HG03432 (cell line): Measurements from ENCODE around the gene NUAK2.
"Not testable (repeated sequence)": the region's sequence is repeated elsewhere in the genome, so short reads cannot be mapped to it uniquely, and the experiment has no call there.

Experiments used
- ATAC-seq: cut with Tn5 transposase; IDR thresholded peaks from one replicate; pipeline ENCODE4 v1.9.1; 2021; ENCODE audit warnings: mild to moderate bottlenecking, moderate library complexity; ENCODE audit not compliant: unreplicated experiment

The NUAK2 gene

DNA sequence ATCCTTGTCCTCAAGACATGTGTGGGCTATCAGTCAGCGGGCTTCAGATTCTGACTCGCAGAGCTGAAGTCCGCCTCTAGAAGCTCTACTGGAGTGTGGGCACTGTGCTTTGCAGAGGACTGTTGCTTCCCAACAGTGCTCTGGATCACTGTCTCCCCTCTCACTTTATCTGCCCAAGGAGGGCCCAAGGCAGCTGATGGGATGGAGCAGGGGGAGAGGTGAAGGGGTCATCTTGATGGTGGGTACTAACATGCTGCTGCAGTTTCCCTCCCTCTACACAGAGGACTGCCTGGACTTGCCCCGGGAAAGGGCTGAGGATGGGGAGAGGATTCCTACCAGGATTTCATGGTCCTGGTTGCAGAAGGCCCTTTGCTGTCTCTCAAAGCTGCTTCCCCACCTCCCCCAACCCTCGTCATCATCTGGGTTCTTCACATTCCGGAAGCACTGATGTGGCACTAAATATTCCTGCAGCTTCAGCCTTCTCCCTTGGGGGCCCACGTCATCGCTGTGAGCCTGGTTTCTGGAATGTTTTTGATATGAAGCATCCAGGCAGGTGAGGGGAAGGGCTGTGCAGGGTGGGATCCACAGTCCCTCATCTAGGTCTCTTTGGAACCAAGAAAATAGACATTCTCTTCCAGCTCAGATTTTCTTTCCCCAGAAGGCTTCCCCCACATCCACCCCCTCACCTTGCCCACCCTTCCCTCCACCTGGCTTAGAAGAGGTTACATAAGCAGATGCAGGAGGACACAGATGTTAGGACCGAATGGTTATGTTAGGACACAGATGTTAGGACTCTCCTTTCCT is 23.2 kb downstream of the NUAK2 start:
- no peak for ATAC-seq

DNA sequence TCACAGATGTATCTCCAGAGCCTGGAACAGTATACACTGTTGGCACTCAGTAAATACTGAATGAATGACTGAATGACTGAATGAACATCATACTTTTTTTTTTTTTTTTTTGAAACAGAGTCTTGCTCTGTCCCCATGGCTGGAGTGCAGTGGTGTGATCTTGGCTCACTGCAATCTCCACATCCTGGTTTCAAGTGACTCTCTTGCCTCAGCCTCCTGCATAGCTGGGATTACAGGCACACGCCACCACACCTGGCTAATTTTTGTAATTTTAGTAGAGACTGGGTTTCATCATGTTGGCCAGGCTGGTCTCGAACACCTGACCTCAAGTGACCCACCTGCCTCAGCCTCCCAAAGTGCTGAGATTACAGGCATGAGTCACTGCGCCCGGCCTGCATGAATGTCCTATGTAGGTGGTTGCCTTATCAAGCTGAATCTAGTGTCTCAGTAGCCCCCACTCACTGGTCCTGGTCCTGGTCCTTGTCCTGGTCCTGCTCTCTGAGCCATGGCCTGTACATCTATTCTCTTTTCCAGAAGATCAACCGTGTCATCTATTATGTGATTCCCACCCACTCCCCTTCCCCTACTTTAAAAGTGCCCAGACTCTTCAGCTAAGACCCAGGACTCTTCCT is 23.9 kb downstream of the NUAK2 start:
- not testable (repeated sequence) for ATAC-seq

DNA sequence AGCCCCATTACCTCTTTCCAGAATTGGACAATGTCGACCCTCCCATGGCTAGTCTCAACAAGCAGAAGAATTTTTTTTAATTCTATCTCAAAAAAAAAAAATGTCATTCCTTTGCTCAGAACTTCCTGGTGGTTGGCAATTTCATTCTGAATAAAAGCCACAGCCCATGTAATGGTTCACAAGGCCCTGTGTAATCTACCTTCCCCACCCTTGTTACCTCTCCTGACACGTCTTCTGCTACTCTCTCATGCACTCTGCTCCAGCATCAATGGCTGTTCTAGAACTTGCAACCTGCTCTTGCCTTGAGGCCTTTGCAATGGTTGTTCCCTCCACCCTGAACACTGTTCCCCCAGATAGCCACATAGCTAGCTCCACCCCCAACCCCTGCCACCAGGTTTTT is 25.4 kb downstream of the NUAK2 start:
- no peak for ATAC-seq

DNA sequence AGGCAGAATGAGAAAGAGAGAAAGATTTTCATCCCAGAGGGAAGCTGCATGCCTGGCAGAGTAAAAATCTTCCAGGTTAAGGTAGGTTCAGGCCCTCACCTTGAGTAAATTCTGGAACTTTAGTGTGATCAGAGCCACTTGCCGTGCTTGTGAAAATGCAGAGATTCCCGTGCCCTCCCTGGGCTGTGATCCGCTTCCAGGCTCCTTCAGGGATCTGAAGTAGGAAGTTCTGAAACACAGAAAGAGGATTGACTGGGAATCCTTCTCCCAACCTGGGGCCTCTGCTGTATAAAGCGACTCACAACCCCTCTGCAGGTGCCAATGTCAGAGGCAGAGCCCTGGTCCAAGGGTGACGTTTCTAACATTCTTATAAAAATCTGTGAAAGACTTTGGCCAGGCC is 26.6 kb downstream of the NUAK2 start:
- no peak for ATAC-seq

DNA sequence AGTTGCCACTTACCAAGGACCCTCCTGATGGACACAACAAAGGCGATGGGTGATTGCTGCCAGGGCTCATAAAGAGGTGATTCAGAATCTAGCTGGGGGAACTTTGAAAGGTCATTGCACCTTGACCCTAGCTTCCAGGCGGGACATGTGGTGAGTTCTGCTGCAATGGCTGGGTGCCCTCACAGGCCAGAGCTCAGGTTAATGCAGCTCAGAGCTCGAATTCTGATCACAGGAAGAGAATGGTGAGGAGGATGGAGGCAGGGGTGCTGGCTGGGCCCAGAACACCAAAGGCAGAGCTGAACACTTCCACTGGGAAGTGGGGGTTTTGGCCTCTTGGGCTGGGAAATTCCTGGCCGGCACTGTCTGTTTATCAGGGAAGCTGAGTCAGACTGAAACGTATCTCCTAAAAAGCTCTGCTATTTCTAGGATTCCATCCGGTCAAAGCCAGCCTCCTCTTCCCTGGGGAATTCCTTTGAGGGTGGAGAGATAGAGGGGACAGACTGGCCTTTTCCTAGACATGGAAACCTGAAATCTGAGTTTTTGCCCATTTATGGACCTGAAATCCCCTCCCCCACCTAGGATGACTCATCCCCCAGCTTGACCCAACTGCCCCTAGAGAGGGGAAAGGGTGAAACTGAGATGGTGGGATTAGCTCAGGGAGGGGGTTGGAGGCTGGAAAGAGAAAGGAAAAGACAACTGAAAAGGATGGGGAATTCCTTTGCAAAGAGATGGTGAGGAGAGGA is 27.2 kb downstream of the NUAK2 start:
- ATAC-seq = no peak

DNA sequence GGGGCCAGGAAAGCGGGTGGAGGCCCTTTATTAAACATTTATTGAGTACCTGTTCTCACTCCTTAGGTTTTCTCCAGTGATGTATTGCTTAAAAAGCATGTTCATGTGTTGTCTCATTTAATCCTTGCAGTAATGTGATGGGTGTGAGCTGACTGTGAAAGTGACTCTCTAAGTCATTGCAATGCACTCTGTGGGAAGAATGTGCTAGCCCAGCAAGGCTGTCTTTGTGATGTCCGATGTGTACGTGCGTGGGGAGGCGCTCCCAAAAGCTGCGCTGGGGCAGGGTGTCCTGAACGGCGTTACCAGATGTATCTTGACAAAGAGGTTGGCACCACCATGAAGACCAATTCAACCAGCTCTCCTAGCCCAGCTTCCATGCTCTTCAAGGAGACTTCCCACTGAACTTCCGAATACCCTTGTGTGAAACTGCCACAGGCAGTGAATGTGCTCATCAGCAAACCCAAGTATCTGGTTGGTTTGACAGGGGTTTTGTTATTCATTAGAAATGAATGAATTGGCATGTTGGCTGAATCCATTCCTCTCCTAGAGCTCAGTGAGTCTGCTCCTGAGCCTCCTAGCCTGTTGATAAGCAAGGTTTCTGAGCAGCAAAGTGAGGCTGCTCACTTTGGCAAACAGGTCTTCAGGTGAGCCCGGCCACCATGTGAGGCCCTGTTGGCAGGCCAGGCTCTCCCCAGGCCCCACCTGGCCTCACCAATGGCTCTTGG is 28.0 kb downstream of the NUAK2 start:
- ATAC-seq = no peak

DNA sequence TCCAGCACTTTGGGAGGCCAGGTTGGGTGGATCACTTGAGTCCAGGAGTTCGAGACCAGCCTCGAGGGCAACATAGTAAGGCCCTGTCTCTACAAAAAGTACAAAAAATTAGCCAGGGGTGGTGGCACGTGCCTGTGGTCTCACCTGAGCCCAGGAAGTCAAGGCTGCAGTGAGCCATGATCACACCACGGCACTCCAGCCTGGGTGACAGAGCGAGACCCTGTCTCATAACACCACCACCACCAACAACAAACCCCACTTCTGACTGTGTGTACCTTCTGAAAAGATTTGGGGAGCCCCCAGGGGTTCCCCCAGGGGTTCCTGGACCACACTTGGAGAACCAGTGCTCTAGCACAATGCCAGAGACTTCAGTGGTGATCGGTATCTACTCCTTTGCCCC is 29.9 kb downstream of the NUAK2 start:
- no peak for ATAC-seq

DNA sequence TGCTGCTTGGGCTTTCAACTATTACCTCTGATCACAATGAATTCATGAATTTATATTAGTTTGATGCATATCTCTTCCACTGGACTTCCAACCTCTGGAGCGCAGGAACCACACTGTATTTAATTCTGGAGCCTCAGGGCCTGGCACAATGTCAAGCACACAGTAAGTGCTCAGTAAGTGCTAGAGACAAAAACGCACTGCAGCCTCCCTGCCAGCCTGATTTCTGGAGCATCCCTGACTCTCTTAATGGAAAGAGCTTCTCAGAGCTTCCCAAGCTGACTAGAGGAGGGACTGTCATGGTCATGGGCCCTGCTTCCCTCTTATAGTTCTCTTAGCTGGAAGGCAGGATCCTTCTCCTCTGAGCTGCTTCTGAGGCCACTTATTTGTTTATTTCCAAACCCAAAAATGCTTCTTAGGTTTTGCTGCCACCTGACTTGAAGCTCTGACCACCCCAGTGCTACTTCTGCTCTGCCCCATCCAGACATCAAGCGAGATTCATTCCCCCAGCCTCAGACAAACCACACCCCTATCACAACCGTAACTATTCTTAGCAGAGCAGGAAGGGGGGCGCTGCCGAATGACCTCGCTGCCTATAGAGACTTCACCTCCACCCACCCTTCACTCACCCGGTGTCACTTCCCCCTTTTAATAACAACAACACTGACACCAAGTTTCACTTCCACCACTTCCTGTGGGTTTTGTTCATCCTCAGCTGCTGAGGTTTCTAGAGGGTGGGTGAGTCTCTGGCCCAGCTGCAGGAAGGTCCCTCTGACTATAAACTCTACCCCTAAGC is 33.6 kb downstream of the NUAK2 start:
- peak; percentile 82 for ATAC-seq

DNA sequence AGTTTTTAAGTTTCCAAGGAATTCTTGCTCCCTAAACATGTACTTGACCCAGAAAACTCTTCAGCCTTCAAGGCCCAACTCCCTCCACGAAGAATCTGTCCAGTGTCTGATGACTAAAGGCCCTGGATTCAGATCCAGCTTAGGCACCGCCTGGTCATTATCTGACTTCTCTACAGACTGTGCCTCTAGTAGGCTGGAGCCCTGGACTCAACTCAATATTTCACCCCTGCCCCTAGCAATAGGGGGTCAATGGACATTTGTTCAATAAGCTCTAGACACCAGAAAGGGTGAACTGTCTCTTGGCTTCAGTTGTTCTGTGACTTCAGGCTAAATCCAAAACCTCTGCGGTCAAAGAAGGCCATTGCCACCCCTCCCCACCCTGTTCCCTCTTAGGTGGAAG is 34.5 kb downstream of the NUAK2 start:
- ATAC-seq = no peak

DNA sequence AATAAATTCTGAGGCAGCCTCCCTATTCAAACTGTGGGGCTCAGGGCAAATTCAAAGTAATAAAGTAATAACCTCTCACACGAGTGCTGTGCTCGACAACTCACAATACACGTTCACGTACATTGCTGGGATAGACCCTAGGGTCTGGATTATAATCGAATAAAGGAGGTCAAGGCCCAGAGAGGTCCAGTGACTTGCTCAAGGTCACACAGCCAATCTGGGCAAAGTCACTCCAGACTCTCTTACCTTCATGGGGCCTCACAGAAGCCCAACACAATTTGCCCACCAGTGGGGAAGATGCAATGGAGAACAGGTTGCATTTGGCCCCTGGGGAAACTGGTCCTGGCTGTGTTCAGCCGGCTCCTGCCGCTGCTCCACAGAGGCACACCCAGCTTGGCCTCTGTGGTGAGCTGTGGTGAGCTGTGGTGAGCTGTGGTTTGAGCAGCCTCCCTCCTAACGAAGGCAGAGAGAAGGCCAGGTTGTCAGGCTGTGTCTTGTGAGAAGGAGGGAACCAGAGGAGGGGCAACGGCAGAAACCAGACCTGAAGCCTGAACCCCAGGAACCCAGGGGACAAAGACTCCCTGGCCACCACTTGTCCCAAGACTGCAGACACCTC is 35.1 kb downstream of the NUAK2 start:
- ATAC-seq = peak; percentile 34

DNA sequence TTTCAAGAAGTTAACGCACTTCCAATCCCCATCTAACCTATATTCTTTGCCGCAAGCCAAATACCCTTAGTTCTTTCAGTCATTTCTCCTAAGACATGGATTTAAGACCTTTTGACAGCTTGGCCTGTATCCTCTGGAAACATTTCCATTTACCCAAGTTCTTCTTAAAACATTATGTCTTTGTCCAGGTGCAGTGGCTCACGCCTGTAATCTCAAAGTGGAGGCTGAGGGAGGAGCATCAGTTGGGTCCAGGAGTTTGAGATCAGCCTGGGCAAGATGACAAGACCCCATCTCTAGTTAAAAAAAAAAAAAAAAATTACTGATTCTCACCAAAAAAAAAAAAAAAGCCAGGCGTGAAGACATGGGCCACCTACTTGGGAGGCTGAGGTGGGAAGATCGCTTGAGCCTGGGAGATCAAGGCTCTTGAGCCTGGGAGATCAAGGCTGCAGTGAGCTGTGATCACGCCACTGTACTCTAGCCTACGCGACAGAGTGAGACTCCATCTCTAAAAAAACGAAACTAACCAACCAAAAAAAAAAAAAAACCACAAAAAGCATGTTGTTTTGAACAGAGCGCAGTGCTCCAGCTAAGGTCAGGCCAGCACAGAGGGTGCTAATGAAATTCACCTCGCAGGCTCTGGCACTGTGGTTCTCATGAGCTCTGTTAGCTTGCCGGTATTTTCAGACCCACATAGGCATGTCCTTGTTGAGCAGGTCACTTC is 36.0 kb downstream of the NUAK2 start:
- ATAC-seq = peak; percentile 36

DNA sequence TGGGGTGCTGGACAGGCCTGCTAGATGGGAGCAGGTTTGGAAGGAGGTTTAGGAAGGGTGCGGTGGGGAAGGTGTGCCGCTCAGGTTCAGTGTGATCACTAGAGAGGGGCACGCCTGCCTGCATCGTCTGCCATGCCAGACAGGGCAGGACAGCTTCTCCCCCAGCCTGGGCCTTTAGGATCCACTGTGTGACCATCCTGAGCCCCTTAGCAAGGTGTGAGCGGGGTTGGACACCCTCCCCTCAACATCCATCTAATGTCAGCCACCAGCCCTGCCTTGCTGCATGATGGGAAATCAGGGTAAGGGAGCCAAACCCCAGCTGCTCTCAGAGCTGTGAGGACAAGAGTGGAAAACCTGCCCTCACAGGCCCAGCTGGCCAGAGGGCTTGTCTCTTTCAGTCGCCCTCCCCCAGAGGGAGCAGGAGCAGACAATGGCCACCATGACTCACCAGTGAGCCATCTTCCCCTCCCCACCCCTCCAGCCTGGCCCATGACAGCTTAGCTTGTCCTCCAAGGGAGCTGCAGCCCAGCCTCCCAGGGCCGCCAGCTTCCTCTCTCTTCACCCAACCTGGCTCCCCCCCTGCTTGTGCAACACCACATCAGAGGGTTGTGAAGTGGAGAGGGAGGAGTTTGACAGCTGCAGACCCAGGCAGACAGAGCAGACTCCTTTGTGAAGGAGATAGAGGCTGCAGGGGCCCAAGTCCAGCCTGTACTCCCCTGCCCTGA is 37.0 kb downstream of the NUAK2 start:
- no peak for ATAC-seq

DNA sequence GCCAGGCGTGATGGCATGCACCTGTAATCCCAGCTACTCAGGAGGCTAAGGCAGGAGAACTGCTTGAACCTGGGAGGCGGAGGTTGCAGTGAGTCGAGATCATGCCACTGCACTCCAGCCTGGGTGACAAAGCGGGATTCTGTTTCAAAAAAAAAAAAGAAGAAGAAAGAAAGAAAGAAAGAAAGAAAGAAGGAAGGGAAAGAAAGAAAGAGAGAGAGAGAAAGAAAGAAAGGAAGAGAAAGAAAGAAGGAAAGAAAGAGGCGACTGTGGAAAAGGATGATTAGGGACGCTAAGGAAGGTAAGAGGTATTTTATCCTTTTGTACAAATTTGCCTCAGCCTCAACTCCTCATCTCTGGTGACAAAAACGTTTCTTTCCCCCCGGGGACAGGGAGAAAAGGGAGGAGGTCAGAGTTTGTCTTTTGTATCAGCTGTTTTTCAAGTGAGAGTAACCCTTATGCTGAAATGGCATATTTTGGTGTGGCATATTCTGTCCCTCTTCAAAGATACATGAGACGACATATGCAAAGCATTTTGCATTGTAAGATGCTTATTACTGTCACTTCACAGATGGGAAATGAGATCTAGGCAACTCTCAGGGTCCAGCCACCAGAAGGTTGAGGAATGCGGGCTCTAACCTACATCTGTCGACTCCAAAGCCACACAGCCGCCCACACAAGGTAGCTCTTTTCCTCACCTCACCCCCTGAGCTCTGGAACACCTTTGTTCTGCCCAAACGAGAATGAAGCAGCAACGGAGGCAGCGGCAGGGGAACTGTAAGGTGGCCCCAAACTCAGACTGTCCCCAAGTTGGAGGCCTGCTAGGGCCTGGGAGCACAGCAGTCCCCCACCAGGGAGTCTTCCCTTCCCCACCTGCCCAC is 38.0 kb downstream of the NUAK2 start:
- ATAC-seq = no peak

DNA sequence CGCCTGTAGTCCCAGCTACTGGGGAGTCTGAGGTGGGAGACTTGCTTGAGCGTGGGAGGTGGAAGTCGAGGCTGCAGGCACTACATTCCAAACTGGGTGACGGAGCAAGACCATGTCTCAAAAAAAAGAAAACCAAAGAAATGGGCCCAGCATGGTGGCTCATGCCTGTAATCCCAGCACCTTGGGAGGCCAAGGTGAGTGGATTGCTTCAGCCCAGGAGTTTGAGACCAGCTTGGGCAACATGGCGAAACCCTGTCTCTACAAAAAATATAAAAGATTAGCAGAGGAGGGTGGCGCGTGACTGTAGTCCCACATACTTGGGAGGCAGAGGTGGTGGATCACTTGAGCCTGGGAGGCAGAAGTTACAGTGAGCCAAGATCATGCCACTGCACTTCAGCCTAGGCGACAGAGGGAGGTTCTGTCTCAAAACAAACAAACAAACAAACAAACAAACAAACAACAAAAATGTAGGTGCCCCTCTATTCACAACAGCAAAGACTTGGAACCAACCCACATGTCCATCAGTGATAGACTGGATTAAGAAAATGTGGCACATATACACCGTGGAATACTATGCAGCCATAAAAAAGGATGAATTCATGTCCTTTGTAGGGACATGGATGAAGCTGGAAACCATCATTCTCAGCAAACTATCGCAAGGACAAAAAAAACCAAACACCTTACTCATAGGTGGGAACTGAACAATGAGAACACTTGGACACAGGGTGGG is 40.7 kb downstream of the NUAK2 start:
- not testable (repeated sequence) for ATAC-seq

DNA sequence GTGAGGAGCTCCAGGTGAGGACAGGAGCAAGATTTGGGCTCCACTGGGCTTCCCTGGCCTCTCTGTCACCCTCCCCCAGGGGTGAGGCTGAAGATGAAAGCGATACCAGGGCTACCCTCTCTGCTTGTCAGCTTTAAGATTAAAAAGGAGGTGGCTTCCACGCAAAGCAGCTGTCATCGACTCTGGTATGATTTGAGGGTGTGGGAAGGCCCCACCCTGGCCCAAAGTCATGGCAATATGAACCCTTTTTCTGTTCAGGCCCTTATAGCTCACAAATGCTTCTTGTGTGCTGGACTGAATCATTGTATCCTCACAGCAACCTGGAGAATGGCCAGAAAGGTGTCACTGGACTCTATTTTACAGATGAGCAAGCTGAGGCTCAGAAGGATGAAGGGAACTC is 41.6 kb downstream of the NUAK2 start:
- ATAC-seq = no peak

DNA sequence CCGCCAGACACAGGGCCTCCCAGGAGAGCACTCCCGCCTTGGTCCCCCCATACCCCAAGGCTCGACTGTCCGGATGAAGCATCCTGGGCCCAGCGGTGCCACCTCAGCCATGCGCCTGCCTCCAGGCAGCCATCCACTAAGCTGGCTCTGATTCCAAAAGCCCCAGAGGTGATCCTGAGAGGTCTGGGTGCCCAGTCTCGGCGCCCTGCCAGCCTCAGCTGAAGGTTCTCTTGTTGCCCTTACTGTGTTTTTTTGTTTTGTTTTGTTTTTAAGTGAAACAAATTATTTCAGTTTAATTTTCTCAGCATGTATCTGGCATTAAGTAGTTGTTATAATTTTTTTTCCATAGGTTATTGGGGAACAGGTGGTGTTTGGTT is 44.9 kb downstream of the NUAK2 start:
- ATAC-seq = no peak
